PC-9 (cell line): ENCODE measurements around the gene RBM38. TPM values are rescaled to one million over a fixed set of nuclear protein-coding genes. Genes with fewer than 3 reads are reported as not detected.

ENCODE experiments used
- BruUV-seq: library from RNA; stranded (reverse); fragments of 400-500 nt; replicated peaks from 2 replicates; lab custom pipeline; 2021; lab: Mats Ljungman, UMichigan
- CTCF ChIA-PET: fragments of 300-600 bp; sonication (Branson Sonifier 250); formaldehyde crosslinking; loops from one replicate; lab custom pipeline; 2022; ENCODE audit warnings: antibody characterized with exemption; lab: Charles Lee
- POLR2A ChIA-PET: fragments of 300-600 bp; sonication (Branson Sonifier 250); formaldehyde crosslinking; loops from one replicate; lab custom pipeline; 2022; ENCODE audit warnings: antibody characterized with exemption; ENCODE audit not compliant: unreplicated experiment; lab: Charles Lee
- DNase-seq, 2 experiments: peaks; one replicate each; pipeline versions ENCODE4 v3.0.0 to v3.0.0-alpha.2; 2015 to 2022; ENCODE audit warnings: mixed read lengths in 1 of 2
- H2AFZ ChIP-seq: fragments of 200-600 bp; sonication (generic); 2 replicates; pipeline ENCODE4 v1.8.1; 2017; ENCODE audit warnings: antibody characterized with exemption
- H3F3A ChIP-seq: fragments of 200-600 bp; sonication (generic); 2 replicates; pipeline ENCODE4 v1.8.1; 2017; ENCODE audit warnings: antibody characterized with exemption, mild to moderate bottlenecking, low read depth; ENCODE audit not compliant: insufficient read depth
- H3K27ac ChIP-seq: fragments of 200-600 bp; sonication (generic); 2 replicates; pipeline ENCODE4 v1.6.1; 2016; ENCODE audit warnings: mixed run types
- H3K27me3 ChIP-seq: fragments of 200-600 bp; sonication (generic); 2 replicates; pipeline ENCODE4 v1.6.1; 2016; ENCODE audit warnings: low read depth, mixed run types; ENCODE audit not compliant: insufficient read depth
- H3K36me3 ChIP-seq: fragments of 200-600 bp; sonication (generic); 2 replicates; pipeline ENCODE4 v1.6.1; 2016; ENCODE audit warnings: low read depth, mixed run types
- H3K4me1 ChIP-seq: fragments of 200-600 bp; sonication (generic); replicated peaks from 2 replicates; pipeline ENCODE4 v1.6.1; 2016; ENCODE audit warnings: mixed run types; ENCODE audit not compliant: insufficient read depth
- H3K4me2 ChIP-seq: fragments of 200-600 bp; sonication (generic); 2 replicates; pipeline ENCODE4 v1.6.1; 2017; ENCODE audit warnings: mixed run types
- H3K4me3 ChIP-seq: fragments of 200-600 bp; sonication (generic); 2 replicates; pipeline ENCODE4 v1.6.1; 2016; ENCODE audit warnings: mixed run types
- H3K79me2 ChIP-seq: fragments of 200-600 bp; sonication (generic); 2 replicates; pipeline ENCODE4 v1.6.1; 2017; ENCODE audit warnings: low read depth, mixed run types
- H3K9me2 ChIP-seq: fragments of 200-600 bp; sonication (generic); 2 replicates; pipeline ENCODE4 v1.8.1; 2017; ENCODE audit warnings: mild to moderate bottlenecking; ENCODE audit not compliant: insufficient read depth
- H3K9me3 ChIP-seq: fragments of 200-600 bp; sonication (generic); 2 replicates; pipeline ENCODE4 v1.8.1; 2016; ENCODE audit warnings: low read depth; ENCODE audit not compliant: insufficient read depth
- H4K20me1 ChIP-seq: fragments of 200-600 bp; sonication (generic); 2 replicates; pipeline ENCODE4 v1.8.1; 2017; ENCODE audit not compliant: insufficient read depth
- EZH2 ChIP-seq: fragments of 200-600 bp; sonication (generic); IDR thresholded peaks from 2 replicates; pipeline ENCODE4 v1.8.0; 2017; ENCODE audit warnings: antibody characterized with exemption, low read depth
- intact Hi-C: fragments of 100-400 bp; cut with micrococcal nuclease; formaldehyde crosslinking; loops from one replicate; pipeline ENCODE4 v1.10.0; 2022; ENCODE audit not compliant: unreplicated experiment
- total RNA-seq: library from RNA; stranded (reverse); gene quantifications from 2 replicates; pipeline ENCODE4 v1.2.3, GENCODE V29; 2021
- TF ChIP-seq, protein P1 (sequence below): fragments of 200-600 bp; sonication (generic); conservative IDR thresholded peaks from 2 replicates; pipeline ENCODE4 v1.6.1; 2017; ENCODE audit warnings: mixed run types, antibody characterized with exemption, mild to moderate bottlenecking, moderate library complexity

Gene RBM38
- total RNA-seq, 1 experiment from 2014 or later = 25.6 TPM

DNA sequence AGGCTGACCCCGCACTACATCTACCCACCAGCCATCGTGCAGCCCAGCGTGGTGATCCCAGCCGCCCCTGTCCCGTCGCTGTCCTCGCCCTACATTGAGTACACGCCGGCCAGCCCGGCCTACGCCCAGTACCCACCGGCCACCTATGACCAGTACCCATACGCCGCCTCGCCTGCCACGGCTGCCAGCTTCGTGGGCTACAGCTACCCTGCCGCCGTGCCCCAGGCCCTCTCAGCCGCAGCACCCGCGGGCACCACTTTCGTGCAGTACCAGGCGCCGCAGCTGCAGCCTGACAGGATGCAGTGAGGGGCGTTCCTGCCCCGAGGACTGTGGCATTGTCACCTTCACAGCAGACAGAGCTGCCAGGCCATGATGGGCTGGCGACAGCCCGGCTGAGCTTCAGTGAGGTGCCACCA, 16.4 kb downstream of the RBM38 start:
- DNase-seq = no peak
- H3K27me3 ChIP-seq = no peaks in the 10 kb centered on the region
- H3K9me3 ChIP-seq = no peaks in the 10 kb centered on the region
- H3K4me2 ChIP-seq = no peak overlapping the region
- H2AFZ ChIP-seq = no peak overlapping the region
- ChIA-PET CTCF (no interaction called here), POLR2A (no interaction called here)
- intact Hi-C loops = no loop called here
- H3K79me2 ChIP-seq = no peaks in the 10 kb centered on the region
- H4K20me1 ChIP-seq = no peaks in the 10 kb centered on the region; the same call in 1 of the 2 replicates
- no TSS peak for BruUV-seq
- TF ChIP-seq, protein P1, sequence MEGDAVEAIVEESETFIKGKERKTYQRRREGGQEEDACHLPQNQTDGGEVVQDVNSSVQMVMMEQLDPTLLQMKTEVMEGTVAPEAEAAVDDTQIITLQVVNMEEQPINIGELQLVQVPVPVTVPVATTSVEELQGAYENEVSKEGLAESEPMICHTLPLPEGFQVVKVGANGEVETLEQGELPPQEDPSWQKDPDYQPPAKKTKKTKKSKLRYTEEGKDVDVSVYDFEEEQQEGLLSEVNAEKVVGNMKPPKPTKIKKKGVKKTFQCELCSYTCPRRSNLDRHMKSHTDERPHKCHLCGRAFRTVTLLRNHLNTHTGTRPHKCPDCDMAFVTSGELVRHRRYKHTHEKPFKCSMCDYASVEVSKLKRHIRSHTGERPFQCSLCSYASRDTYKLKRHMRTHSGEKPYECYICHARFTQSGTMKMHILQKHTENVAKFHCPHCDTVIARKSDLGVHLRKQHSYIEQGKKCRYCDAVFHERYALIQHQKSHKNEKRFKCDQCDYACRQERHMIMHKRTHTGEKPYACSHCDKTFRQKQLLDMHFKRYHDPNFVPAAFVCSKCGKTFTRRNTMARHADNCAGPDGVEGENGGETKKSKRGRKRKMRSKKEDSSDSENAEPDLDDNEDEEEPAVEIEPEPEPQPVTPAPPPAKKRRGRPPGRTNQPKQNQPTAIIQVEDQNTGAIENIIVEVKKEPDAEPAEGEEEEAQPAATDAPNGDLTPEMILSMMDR = no peak
- no peak for TF ChIP-seq EZH2
- H3K9me2 ChIP-seq = no peaks in the 10 kb centered on the region
- no peaks in the 10 kb centered on the region for H3K36me3 ChIP-seq
- H3K4me3 ChIP-seq = no peak overlapping the region
- H3K4me1 ChIP-seq = no peaks in the 10 kb centered on the region
- no peak overlapping the region for H3K27ac ChIP-seq
- no peaks in the 10 kb centered on the region for H3F3A ChIP-seq

- no TSS peak for BruUV-seq
- intact Hi-C loops = no loop called here
- H3K27me3 ChIP-seq = no peaks in the 10 kb centered on the region
- H3K4me1 ChIP-seq = no peaks in the 10 kb centered on the region
- no peaks in the 10 kb centered on the region for H3K36me3 ChIP-seq
- TF ChIP-seq EZH2 = no peak
- TF ChIP-seq, protein P1 = no peak
- no peaks in the 10 kb centered on the region for H3K9me2 ChIP-seq
- CTCF ChIA-PET = no interaction called here
- no peak overlapping the region for H3K4me3 ChIP-seq
- no peaks in the 10 kb centered on the region; the same call in 1 of the 2 replicates for H4K20me1 ChIP-seq
- H3K4me2 ChIP-seq = no peak overlapping the region
- H3K27ac ChIP-seq = no peak overlapping the region
- no peaks in the 10 kb centered on the region for H3F3A ChIP-seq
- no peaks in the 10 kb centered on the region for H3K9me3 ChIP-seq
- no peak overlapping the region for H2AFZ ChIP-seq
- no peak for DNase-seq
- POLR2A ChIA-PET = no interaction called here
- H3K79me2 ChIP-seq = no peaks in the 10 kb centered on the region
Measured at GRCh38 chr20:57408131-57408530, 16.9 kb downstream of the RBM38 start.

DNA sequence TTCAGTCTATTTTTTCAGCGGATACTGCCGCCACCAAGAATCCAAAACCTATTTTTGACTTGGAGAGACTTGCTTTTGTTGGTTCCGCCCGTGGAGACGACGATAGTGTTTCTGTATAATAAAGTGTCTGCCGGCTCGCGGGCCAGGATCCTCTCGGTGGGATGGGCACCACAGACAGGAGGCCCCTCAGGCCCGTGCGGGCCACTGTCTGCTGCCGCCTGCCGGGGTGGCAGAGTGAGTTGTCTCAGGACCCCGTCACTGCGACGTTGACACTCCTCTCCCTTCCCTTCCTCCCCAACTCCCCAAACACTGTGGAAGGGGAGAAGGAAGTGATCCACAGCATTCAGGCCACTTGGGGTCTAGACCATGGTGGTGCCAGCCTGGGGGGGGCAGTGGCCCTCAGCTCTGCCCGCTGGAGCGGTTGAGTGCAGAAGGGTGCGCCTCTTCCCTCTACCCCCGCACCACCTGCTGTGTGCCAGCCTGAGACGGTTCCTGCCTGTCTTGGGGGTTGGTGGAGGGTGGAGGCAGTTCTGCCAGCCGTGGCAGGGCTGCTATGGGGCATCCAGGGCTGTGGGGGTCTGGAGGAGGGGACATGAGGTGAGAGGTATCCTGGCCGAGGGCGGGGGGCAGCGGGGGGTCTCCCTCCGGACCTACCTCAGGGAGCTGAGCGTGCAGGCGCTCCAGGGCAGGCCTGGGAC, 17.5 kb downstream of the RBM38 start:
- POLR2A ChIA-PET = no interaction called here
- CTCF ChIA-PET = no interaction called here

More for the DNA sequence above, 17.5 kb downstream of the RBM38 start:
- H3K9me3 ChIP-seq = no peaks in the 10 kb centered on the region
- no peaks in the 10 kb centered on the region for H3K4me1 ChIP-seq
- H3K4me3 ChIP-seq = no peak overlapping the region
- no peak overlapping the region for H2AFZ ChIP-seq
- H4K20me1 ChIP-seq = no peaks in the 10 kb centered on the region; the same call in 1 of the 2 replicates
- DNase-seq = no peak
- no peaks in the 10 kb centered on the region for H3K36me3 ChIP-seq
- TSS peak; percentile 19 for BruUV-seq
- H3K27ac ChIP-seq = no peak overlapping the region
- no peaks in the 10 kb centered on the region for H3K27me3 ChIP-seq
- H3K9me2 ChIP-seq = no peaks in the 10 kb centered on the region
- H3F3A ChIP-seq = no peaks in the 10 kb centered on the region
- TF ChIP-seq, protein P1 = no peak
- no peak for TF ChIP-seq EZH2
- H3K4me2 ChIP-seq = no peak overlapping the region
- intact Hi-C loops = no loop called here
- H3K79me2 ChIP-seq = no peaks in the 10 kb centered on the region
